NCI-H226 (cell line): ENCODE results near the gene SFMBT2.

Experiments used
- DNase-seq: peaks from one replicate; pipeline ENCODE4 v3.0.0-alpha.2; 2015

The SFMBT2 gene

GRCh38 chr10:7424919-7425318 lies 14.1 kb upstream of the SFMBT2 start:
- DNase-seq, result no peak

GRCh38 chr10:7424315-7424714 lies 13.5 kb upstream of the SFMBT2 start:
- no peak for DNase-seq

- no peak for DNase-seq
These were observed 12.7 kb upstream of the SFMBT2 start for GRCh38 chr10:7423521-7423920.

DNA sequence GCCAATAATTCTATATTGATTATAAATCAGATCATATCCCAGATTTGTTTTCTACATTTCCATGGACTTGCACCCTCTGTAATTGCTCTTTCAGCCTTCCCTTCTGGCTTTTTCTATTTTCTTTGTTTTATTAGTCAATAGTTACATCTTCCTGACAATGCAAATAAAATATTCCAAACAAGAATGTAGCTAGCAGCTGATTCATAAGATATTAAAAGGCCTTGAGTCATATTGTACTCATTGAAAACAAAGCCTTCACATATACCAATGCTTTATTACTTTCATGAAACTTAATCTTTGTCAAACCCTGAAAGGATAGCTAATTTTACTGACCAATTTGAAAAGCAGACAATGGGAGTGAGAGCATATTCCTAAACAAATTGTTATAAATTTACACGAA lies 10.7 kb upstream of the SFMBT2 start:
- no peak for DNase-seq

- no peak for DNase-seq
These were observed 9.2 kb upstream of the SFMBT2 start for GRCh38 chr10:7419998-7420397.

DNA sequence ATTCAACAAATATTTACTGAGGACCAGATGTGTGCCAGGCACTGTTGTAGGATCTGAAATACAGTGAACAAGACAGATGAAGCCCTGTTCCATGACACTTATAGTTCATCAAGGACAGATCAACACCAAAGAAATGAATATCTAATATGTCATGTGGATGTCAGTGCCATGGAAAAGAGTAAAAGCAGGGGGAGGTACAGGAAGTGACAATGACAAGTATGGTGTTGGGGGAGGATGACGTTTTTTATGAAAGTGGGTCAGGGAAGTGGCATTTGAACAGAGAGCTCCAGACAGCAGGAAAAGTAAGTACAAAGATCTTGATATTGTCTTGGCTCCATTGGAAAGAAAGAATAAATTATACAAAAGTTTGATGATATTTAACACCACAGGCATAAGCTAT lies 7.0 kb upstream of the SFMBT2 start:
- no peak for DNase-seq

DNA sequence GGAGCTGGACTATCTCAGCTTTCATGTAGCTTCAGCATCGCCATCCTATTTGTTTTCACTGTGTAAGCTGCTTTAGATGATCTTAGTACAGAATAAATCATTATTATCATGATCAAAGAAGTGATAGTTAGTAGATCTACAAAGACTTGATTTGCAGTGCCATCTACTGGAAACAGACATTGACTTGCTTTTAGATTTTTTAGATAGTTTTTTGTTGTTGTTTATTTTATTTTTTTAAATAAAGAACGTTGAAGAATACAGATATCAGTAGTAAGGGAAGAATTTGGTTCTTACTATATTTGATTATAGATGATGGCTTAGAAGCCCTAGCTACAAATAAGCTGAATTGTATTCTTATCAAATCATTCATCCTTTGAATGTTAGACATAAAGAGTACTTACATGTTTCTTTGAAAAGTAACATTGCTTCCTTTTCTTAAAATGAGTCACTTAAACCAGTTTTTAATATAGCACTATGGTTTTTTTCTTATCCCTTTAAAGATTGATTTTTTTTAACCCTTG lies 6.3 kb upstream of the SFMBT2 start:
- DNase-seq, result no peak

GRCh38 chr10:7414766-7415165 lies 3.9 kb upstream of the SFMBT2 start:
- no peak for DNase-seq

DNA sequence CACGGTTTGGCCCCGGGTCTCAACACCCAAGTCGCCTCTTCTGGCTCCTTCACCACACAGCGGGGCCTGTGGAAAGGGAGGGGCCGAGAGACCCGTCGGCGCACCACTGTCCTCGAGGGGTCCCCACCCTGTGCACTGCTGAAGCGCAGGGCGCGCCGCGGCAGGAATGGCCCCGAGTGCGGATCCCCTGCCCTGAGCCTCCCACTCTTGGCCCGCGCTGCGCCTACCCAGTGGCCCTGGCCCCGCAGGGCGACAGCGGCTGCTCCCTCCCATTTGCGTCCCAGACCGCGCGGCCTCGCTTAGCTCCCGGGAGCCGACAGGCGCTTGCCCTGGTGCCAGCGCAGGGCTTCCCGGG lies 2.1 kb upstream of the SFMBT2 start:
- no peak for DNase-seq

GRCh38 chr10:7412237-7412927 lies 1.5 kb upstream of the SFMBT2 start:
- DNase-seq, result no peak

- no peak for DNase-seq
These were observed 866 bp upstream of the SFMBT2 start for GRCh38 chr10:7411671-7412128.

DNA sequence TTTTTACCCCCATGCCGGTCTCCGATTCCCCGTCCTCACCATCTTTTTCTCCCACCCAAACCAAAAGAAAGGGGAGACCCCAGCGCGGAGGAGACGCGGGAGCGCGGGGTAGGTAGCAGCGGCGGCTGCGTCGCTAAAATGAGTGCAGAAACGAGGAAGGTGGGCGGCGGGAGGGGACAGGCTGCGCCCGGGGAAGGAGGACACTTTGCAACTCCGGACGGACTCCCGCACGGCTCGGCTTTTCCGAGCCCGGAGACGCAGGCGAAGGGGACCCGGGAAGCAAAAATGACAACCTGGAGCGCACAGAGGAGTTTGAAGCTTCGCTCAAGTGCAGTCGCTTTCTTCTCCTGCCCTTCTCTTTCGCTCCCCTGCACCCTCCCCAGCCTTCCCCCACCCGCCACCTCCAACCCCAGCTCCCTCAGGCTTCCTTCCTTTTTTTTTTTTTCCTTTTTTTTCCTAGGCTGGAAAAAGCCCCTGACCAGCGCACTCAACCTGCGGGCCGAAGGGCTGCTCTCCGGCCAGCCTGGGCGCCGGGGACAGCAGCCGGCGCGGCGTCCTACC lies 453 bp downstream of the SFMBT2 start:
- DNase-seq, result no peak

- no peak for DNase-seq
These were observed 1.1 kb downstream of the SFMBT2 start for GRCh38 chr10:7409732-7410168.

DNA sequence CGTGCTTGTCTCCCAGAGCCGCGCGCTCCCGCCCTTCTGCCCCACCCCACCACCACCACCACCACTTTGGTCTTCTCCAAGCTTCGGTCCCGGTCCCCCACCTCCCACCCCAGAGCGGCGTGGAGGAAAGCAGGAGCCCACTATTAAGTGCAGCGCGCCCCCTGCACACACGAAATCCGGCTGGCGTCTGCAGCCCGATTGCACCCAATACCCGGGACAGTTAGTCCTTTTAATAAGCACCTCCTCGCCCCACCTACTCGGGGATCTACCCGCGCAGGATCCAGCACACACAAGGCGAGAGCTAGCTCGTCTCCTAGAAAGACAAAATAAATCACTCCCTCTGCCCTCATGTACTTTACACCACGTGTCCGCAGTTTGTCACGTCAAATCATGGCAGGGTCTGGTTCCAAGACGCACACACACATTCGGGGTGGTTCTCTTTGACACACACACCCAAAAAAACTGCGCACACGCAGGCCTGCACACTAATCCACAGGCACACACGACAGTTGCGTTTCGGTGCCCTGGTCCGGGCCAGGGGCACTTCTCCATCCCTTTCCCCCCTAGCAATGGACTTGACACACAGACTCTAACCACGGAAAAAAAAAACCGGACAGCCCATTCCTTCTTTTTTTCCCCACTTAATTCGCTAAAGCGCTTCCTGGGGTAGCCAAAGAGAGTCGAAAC lies 1.6 kb downstream of the SFMBT2 start:
- DNase-seq, result no peak

GRCh38 chr10:7408291-7409044 lies 2.4 kb downstream of the SFMBT2 start:
- no peak for DNase-seq

DNA sequence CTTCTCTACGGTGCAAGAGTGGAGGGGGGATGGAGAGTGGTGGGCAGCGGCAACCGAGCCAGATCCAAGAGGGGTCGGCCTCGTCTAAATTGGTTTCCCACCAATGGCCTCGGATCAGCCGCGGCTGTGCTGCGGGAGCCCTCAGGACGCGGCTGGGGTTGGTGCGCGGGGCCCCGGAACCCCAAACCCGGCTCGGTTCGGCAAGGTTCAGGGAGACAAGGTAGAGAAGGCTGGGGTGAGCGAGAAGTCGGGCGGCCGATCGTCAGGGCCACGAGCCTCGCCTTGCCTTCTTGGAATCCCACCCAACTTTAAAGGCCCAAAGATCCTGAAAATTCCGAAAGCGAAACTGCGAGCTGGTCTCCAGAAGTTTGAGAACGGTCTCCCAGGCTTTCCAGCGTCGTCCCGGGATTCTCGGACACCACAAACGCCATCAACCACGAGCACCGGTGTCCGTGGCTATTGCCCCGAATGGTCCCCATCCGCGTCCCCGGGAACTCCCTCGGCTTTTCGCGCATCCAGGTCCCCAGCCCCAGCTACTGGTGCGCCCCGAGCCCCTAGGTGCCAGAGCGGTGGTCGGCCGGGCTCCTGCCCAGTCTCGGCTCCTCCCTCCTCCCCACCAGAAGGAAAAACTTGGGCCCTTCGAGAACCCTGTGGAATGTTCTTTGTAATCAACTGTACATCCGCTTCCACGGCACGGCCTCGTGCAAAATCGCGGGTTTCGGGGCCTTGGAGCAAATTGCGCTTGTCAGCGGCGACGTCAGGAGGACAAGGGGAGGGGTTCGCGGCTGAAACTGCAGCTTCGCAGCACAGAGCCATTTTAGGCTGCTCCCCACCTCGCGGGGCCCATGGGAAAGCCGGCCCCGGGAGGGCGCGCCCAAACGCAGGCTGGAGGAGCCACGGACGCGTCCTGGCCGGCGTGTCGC lies 3.2 kb downstream of the SFMBT2 start:
- no peak for DNase-seq

- no peak for DNase-seq
These were observed 4.0 kb downstream of the SFMBT2 start for GRCh38 chr10:7406712-7407333.

GRCh38 chr10:7405637-7406036 lies 5.2 kb downstream of the SFMBT2 start:
- no peak for DNase-seq

- no peak for DNase-seq
These were observed 7.2 kb downstream of the SFMBT2 start for GRCh38 chr10:7403620-7404019.

- no peak for DNase-seq
These were observed 9.1 kb downstream of the SFMBT2 start for GRCh38 chr10:7401782-7402181.

- DNase-seq, result no peak
These were observed 9.7 kb downstream of the SFMBT2 start for GRCh38 chr10:7401156-7401555.
